Measurements from ENCODE around the gene MGAT3.

MGAT3 gene

DNA sequence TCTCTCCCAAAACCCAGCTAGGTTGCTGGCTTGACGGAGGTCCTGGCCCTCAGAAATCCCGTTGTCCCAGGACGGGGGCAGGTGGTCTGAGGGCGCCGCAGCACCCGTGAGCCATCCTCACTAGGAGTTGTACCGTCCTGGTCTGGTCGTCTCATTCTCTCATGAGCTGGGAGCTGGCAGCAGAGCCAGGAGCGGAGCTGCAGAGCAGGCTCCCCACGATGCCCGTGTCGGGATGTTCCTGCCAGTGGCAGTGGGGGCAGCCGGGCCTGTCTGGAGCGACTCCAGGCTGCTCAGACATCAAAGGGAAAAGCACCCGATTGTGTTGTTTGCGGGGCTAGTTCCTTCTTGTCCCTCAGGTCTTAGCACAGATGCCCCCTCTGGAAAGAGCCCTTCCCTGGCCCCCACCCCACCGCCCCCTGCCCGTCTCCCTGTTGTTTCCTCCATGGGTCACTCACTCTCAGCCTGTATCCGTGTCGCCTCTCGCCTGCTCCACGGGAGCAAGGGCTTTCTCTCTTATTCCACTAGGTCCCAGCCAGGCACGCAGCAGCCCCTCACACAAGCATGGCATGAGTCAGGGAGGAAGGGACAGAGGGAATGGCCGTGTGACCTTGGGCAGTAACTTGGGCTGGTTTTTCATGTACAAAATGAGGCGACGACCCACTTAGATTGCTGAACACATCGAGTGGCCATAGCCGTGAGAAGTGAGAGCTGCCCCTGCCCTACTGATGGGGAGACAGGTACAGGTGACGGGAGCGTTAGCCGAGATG, 23.2 kb upstream of the MGAT3 start:
- no peak overlapping the region for H3K4me3 ChIP-seq (ENCODE audit: low read length)
- DNase-seq (ENCODE audit: low read depth), result no peak
- TF ChIP-seq, protein P1, sequence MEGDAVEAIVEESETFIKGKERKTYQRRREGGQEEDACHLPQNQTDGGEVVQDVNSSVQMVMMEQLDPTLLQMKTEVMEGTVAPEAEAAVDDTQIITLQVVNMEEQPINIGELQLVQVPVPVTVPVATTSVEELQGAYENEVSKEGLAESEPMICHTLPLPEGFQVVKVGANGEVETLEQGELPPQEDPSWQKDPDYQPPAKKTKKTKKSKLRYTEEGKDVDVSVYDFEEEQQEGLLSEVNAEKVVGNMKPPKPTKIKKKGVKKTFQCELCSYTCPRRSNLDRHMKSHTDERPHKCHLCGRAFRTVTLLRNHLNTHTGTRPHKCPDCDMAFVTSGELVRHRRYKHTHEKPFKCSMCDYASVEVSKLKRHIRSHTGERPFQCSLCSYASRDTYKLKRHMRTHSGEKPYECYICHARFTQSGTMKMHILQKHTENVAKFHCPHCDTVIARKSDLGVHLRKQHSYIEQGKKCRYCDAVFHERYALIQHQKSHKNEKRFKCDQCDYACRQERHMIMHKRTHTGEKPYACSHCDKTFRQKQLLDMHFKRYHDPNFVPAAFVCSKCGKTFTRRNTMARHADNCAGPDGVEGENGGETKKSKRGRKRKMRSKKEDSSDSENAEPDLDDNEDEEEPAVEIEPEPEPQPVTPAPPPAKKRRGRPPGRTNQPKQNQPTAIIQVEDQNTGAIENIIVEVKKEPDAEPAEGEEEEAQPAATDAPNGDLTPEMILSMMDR (conservative IDR thresholded peaks at IDR 0.05; ENCODE audit: low read length), result no peak

GRCh38 chr22:39434243-39434653, 22.6 kb upstream of the MGAT3 start:
- H3K4me3 ChIP-seq (ENCODE audit: low read length), result no peak overlapping the region
- TF ChIP-seq, protein P1 (conservative IDR thresholded peaks at IDR 0.05; ENCODE audit: low read length), result no peak
- DNase-seq (ENCODE audit: low read depth), result peak; percentile 18

DNA sequence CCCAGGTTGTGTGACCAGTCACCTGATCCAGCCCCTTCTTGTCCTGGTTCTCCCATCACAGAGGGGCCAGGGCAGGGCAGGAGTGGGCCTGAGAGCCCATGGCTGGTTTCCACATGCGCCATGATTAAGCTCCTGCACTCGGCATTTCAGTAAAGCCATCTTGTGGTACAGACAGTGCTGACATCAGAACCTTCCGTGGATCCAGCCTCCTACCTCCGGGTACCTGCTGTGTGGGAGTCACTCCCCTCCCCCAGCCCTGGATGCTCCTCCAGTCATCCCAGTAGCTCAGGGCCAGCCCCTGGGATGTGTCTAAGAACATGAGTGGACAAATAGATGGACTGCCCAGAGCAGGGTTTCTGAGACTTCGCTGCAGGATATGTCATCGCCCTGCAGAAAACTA, 22.1 kb upstream of the MGAT3 start:
- H3K4me3 ChIP-seq (ENCODE audit: low read length), result no peak overlapping the region
- no peak for DNase-seq (ENCODE audit: low read depth)
- TF ChIP-seq, protein P1 (conservative IDR thresholded peaks at IDR 0.05; ENCODE audit: low read length), result no peak

DNA sequence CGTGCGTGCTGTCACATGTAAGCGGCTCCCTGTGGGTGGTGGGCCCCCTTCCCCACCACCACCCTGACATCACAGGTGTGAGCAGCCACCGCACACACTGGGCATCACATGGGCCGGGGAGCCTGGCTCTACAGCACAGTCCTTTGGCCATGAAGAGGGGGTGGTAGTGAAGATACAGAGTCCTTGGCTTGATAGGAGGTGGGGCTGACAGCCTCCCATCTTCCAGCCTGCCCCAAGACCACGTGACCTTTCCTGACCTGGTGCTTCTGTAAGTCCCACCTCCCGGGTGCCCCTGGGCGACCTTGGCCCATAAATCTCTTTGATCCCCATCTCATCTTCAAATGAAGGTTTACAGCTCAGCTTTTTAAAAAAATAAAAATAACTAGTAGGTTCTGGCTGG, 21.2 kb upstream of the MGAT3 start:
- H3K4me3 ChIP-seq (ENCODE audit: low read length), result no peak overlapping the region
- no peak for DNase-seq (ENCODE audit: low read depth)
- TF ChIP-seq, protein P1 (conservative IDR thresholded peaks at IDR 0.05; ENCODE audit: low read length), result no peak

GRCh38 chr22:39437791-39438704, 18.8 kb upstream of the MGAT3 start:
- H3K4me3 ChIP-seq (ENCODE audit: low read length), result no peak overlapping the region
- TF ChIP-seq, protein P1 (conservative IDR thresholded peaks at IDR 0.05; ENCODE audit: low read length), result no peak
- no peak for DNase-seq (ENCODE audit: low read depth)

GRCh38 chr22:39439170-39439569, 17.6 kb upstream of the MGAT3 start:
- no peak overlapping the region for H3K4me3 ChIP-seq (ENCODE audit: low read length)
- TF ChIP-seq, protein P1 (conservative IDR thresholded peaks at IDR 0.05; ENCODE audit: low read length), result no peak
- peak; percentile 38 for DNase-seq (ENCODE audit: low read depth)
